K562 (cell line): ENCODE data around the gene PTGIS. TPM values are rescaled to one million over a fixed set of nuclear protein-coding genes. Genes with fewer than 3 reads are reported as not detected.

Source experiments
- ATAC-seq: fragments of 200-7000 bp; cut with Tn5 transposase; 3 replicates; pipeline ENCODE4 v1.9.1; 2020; ENCODE audit warnings: moderate library complexity
- BruUV-seq: library from RNA; stranded (reverse); fragments of 400-500 nt; replicated peaks from 2 replicates; lab custom pipeline; 2021; lab: Mats Ljungman, UMichigan
- CTCF ChIA-PET: fragments of 300-600 bp; formaldehyde crosslinking; extraction: SDS; loops from one replicate; lab custom pipeline; 2021; ENCODE audit warnings: low intra/inter-chr PET ratio; lab: Yijun Ruan, JAX
- POLR2A ChIA-PET: fragments of 300-600, 350-650 bp; sonication (Branson Sonifier 250); formaldehyde crosslinking; extraction: SDS; loops from one replicate; lab custom pipeline; 2021; ENCODE audit warnings: antibody characterized with exemption, inconsistent platforms; lab: Yijun Ruan, JAX
- DNase-seq, 4 experiments: peaks; one replicate each; pipeline versions ENCODE4 v3.0.0 to v3.0.0-alpha.2; 2011 to 2018; ENCODE audit warnings: low spot score in 3 of 4, mixed read lengths in 3 of 4; ENCODE audit errors: extremely low read depth in 1 of 4
- FAIRE-seq: peaks from 2 replicates; lab custom pipeline; 2011; peaks lifted over from hg19 to GRCh38; lab: Jason Lieb, UNC
- H2AFZ ChIP-seq: 2 replicates; pipeline ENCODE4 v1.6.0; 2011; ENCODE audit warnings: low read depth, low read length, control low read depth, inconsistent platforms
- H3K27ac ChIP-seq: fragments of 200-600 bp; 3 replicates; pipeline ENCODE4 v1.8.0; 2011; ENCODE audit warnings: low read depth, mild to moderate bottlenecking, control low read depth, inconsistent platforms, low read length, moderate library complexity, mixed read lengths; ENCODE audit errors: extremely low read depth
- H3K27me3 ChIP-seq, 2 experiments: fragments of 300-600 bp in 1 of 2; 2 replicates in 1 of 2; 3 replicates in 1 of 2; pipeline versions ENCODE4 v1.6.0 to v1.8.0; 2011; ENCODE audit warnings: inconsistent platforms in 2 of 2, low read length in 2 of 2, mild to moderate bottlenecking in 1 of 2, mixed read lengths in 1 of 2, moderate library complexity in 1 of 2; ENCODE audit not compliant: control insufficient read depth in 2 of 2, insufficient read depth in 2 of 2
- H3K36me3 ChIP-seq: fragments of 300-600 bp; 3 replicates; pipeline ENCODE4 v1.8.0; 2011; ENCODE audit warnings: mild to moderate bottlenecking, low read length, inconsistent platforms; ENCODE audit not compliant: control insufficient read depth, insufficient read depth
- H3K4me1 ChIP-seq, 2 experiments: fragments of 200-600 bp in 1 of 2; replicated peaks in 1 of 2; 2 replicates in 1 of 2; 3 replicates in 1 of 2; pipeline versions ENCODE4 v1.5.1 to v1.8.0; 2011; ENCODE audit warnings: inconsistent platforms in 2 of 2, low read length in 2 of 2, mild to moderate bottlenecking in 1 of 2, mixed read lengths in 1 of 2, moderate library complexity in 1 of 2; ENCODE audit not compliant: control insufficient read depth in 2 of 2, insufficient read depth in 2 of 2
- H3K4me2 ChIP-seq: 2 replicates; pipeline ENCODE4 v1.6.1; 2011; ENCODE audit warnings: low read length, control low read depth, inconsistent platforms, mixed read lengths; ENCODE audit not compliant: insufficient read depth
- H3K4me3 ChIP-seq: fragments of 200-600 bp; sonication (generic), shearing (Covaris generic); 2 replicates; pipeline ENCODE4 v1.5.1; 2016; ENCODE audit warnings: control low read depth, inconsistent platforms
- H3K79me2 ChIP-seq: fragments of 200-600 bp; 3 replicates; pipeline ENCODE4 v1.8.0; 2011; ENCODE audit warnings: low read length, inconsistent platforms; ENCODE audit not compliant: control insufficient read depth, insufficient read depth
- H3K9ac ChIP-seq, 2 experiments: 2 replicates each; pipeline versions ENCODE4 v1.6.0 to v1.6.1; 2011; ENCODE audit warnings: low read depth in 2 of 2, low read length in 2 of 2, control low read depth in 1 of 2, inconsistent platforms in 1 of 2, mild to moderate bottlenecking in 1 of 2, mixed read lengths in 1 of 2; ENCODE audit not compliant: insufficient read depth in 1 of 2
- H3K9me1 ChIP-seq: one replicate; pipeline ENCODE4 v1.6.0; 2011; ENCODE audit warnings: inconsistent platforms, mild to moderate bottlenecking, low read length, moderate library complexity; ENCODE audit not compliant: control insufficient read depth, insufficient read depth
- H3K9me3 ChIP-seq: replicated peaks from 2 replicates; pipeline ENCODE4 v1.5.1; 2011; ENCODE audit warnings: low read depth, low read length, inconsistent platforms; ENCODE audit not compliant: control insufficient read depth, insufficient read depth
- H4K20me1 ChIP-seq: replicated peaks from 2 replicates; pipeline ENCODE4 v1.6.1; 2011; ENCODE audit warnings: low read length, inconsistent platforms, mixed read lengths; ENCODE audit not compliant: control insufficient read depth, insufficient read depth
- BRD4 ChIP-seq: fragments of 200-600 bp; sonication (generic); IDR thresholded peaks from 2 replicates; pipeline ENCODE4 v1.6.1; 2017; ENCODE audit warnings: inconsistent platforms
- CEBPG ChIP-seq, 3 experiments: fragments of 200-800 bp in 1 of 3; sonication (Bioruptor generic) in 1 of 3; sonication (generic) in 1 of 3; formaldehyde crosslinking in 1 of 3; IDR thresholded peaks in 2 of 3; conservative IDR thresholded peaks in 1 of 3; 2 replicates each; pipeline versions ENCODE4 v1.6.1 to v1.8.0; 2016 to 2022; ENCODE audit warnings: missing compliant biosample characterization in 2 of 3, missing genetic modification characterization in 2 of 3, mild to moderate bottlenecking in 1 of 3, missing genetic modification reagents in 1 of 3
- MTA2 ChIP-seq: fragments of 450-650 bp; IDR thresholded peaks from 2 replicates; pipeline ENCODE4 v1.6.1; 2016; ENCODE audit warnings: low read depth
- ZC3H4 ChIP-seq: sonication (generic); formaldehyde crosslinking; IDR thresholded peaks from 2 replicates; pipeline ENCODE4 v1.9.0; 2021; ENCODE audit warnings: missing genetic modification reagents, borderline replicate concordance
- ZNF121 ChIP-seq: sonication (generic); formaldehyde crosslinking; conservative IDR thresholded peaks from 2 replicates; pipeline ENCODE4 v1.8.0; 2022; ENCODE audit warnings: missing genetic modification reagents
- ZNF174 ChIP-seq: fragments of 250-450 bp; sonication (Bioruptor Pico); IDR thresholded peaks from 2 replicates; pipeline ENCODE4 v1.4.0; 2020; ENCODE audit warnings: mild to moderate bottlenecking
- WGBS: fragments of 100-300 bp; shearing (Covaris generic); methylation state at CpG from one replicate; pipeline ENCODE4 v1.1.6; 2016; ENCODE audit warnings: low coverage, mixed read lengths; ENCODE audit not compliant: insufficient coverage; ENCODE audit errors: missing lambda C conversion rate; 5-methylcytosine and 5-hydroxymethylcytosine counted together
- in situ Hi-C: fragments of 300-500 bp; cut with MboI; formaldehyde crosslinking; loops from 4 replicates; pipeline ENCODE4 v1.15.0; 2018; ENCODE audit warnings: inconsistent platforms, mixed read lengths
- intact Hi-C: fragments of 100-400 bp; cut with micrococcal nuclease; formaldehyde crosslinking; loops from 2 replicates; pipeline ENCODE4 v1.14.2; 2022
- polyA plus RNA-seq, 8 experiments: library from polyadenylated mRNA; depleted of rRNA in 4 of 8; stranded (reverse) in 5 of 8; unstranded in 3 of 8; fragments of >200 nt; fragmentation: Nextera tagmentation in 2 of 8; fragmentation: Illumina TruSeq in 1 of 8; extraction: Ambion mirVana in 2 of 8; extraction: Trizol in 1 of 8; gene quantifications; 2 replicates each; pipeline versions ENCODE4 v1.2.1 to v1.2.3, GENCODE V29; 2011 to 2014; ENCODE audit warnings: inconsistent platforms in 1 of 8, missing spikeins in 1 of 8
- total RNA-seq, 7 experiments: library from RNA; depleted of rRNA in 6 of 7; stranded (reverse); fragments of >200 nt in 6 of 7; fragmentation: Illumina TruSeq in 2 of 7; extraction: Trizol in 2 of 7; gene quantifications; 2 replicates each; pipeline versions ENCODE4 v1.2.1 to v1.2.3, GENCODE V29; 2011 to 2021; ENCODE audit warnings: low replicate concordance in 1 of 7
- TF ChIP-seq, protein P1 (sequence below): fragments of 250-450 bp; sonication (Bioruptor Pico); IDR thresholded peaks from 2 replicates; pipeline ENCODE4 v1.8.0; 2022; ENCODE audit warnings: inconsistent platforms
- TF ChIP-seq, protein P2 (sequence below): fragments of 450-650 bp; formaldehyde crosslinking; IDR thresholded peaks from 2 replicates; pipeline ENCODE4 v1.4.0; 2022; ENCODE audit warnings: missing genetic modification characterization
- TF ChIP-seq, protein P3 (sequence below): fragments of 450-650 bp; IDR thresholded peaks from 2 replicates; pipeline ENCODE4 v1.6.1; 2016; ENCODE audit warnings: low read depth
- TF ChIP-seq, protein P4 (sequence below): fragments of 450-650 bp; formaldehyde crosslinking; conservative IDR thresholded peaks from 2 replicates; pipeline ENCODE4 v1.4.0; 2022; ENCODE audit warnings: mild to moderate bottlenecking, missing genetic modification characterization

PTGIS gene
- total and polyA plus RNA-seq, 9 of the 15 experiments (the other 6 are each of a cell fraction or from before 2014, with no cell fraction given) = not detected

DNA sequence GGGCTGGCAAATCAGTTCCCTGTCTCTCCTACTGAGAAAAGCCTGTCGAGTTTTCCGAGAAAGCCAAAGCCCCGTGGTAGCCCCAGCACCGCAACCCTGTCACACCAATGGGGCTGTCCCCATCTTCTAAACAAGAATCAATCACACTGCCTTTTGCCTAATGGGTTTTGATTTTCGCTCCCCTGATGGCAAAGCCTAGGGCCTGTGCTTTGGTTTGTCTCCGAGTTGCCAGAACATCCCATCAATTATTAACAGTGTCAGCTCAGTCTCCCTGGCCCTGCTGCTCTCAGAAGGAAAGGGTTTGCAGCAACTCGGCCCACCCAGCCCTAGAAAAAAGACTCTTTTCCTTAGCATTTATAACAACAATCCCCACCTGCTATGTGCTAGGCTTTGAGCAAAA lies 89.7 kb downstream of the PTGIS start:
- Histone ChIP-seq H3K9me1 (no peaks in the 10 kb centered on the region), H3K4me3 (no peak overlapping the region), H3K27ac (no peak overlapping the region), H3K79me2 (no peaks in the 10 kb centered on the region), H3K36me3 (no peaks in the 10 kb centered on the region), H3K9ac (no peak overlapping the region), H3K4me2 (no peak overlapping the region), H3K9me3 (no peaks in the 10 kb centered on the region), H3K27me3 (peaks cover 6 to 22% of the 10 kb centered on the region in 2 experiments; a peak in 4 of 5 replicates), H2AFZ (no peak overlapping the region), H3K4me1 (peaks cover 0 to 5% of the 10 kb centered on the region in 2 experiments; a peak in 2 of 5 replicates), H4K20me1 (0 out of 2 replicates have a peak, but pooled peaks cover 4% of the 10 kb centered on the region)
- FAIRE-seq (no peak), ATAC-seq (no peak), DNase-seq (no peak)
- in situ Hi-C loops (no loop called here), intact Hi-C loops (no loop called here)
- ChIA-PET CTCF (no interaction called here), POLR2A (interaction anchor here (0.7 kb wide), 1 partner anchor 52 kb away, joined by 3 read pairs; no protein-coding TSS in a partner anchor)
- WGBS = 0% methylated on average over 7 of the region's 7 CpGs
- no TSS peak for BruUV-seq
- no peak for TF ChIP-seq ZC3H4 (CRISPR knock-in tag)
- TF ChIP-seq, protein P1, sequence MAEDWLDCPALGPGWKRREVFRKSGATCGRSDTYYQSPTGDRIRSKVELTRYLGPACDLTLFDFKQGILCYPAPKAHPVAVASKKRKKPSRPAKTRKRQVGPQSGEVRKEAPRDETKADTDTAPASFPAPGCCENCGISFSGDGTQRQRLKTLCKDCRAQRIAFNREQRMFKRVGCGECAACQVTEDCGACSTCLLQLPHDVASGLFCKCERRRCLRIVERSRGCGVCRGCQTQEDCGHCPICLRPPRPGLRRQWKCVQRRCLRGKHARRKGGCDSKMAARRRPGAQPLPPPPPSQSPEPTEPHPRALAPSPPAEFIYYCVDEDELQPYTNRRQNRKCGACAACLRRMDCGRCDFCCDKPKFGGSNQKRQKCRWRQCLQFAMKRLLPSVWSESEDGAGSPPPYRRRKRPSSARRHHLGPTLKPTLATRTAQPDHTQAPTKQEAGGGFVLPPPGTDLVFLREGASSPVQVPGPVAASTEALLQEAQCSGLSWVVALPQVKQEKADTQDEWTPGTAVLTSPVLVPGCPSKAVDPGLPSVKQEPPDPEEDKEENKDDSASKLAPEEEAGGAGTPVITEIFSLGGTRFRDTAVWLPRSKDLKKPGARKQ (CRISPR knock-in tag) = no peak
- TF ChIP-seq MTA2 = no peak
- TF ChIP-seq ZNF121 (CRISPR knock-in tag) = no peak
- TF ChIP-seq CEBPG (CRISPR knock-in tag; IDR thresholded peaks at IDR 0.05) = no peak
- no peak for TF ChIP-seq CEBPG (tag; conservative IDR thresholded peaks at IDR 0.05 in 1 of 2, IDR thresholded peaks at IDR 0.05 in 1 of 2)
- TF ChIP-seq, protein P2, sequence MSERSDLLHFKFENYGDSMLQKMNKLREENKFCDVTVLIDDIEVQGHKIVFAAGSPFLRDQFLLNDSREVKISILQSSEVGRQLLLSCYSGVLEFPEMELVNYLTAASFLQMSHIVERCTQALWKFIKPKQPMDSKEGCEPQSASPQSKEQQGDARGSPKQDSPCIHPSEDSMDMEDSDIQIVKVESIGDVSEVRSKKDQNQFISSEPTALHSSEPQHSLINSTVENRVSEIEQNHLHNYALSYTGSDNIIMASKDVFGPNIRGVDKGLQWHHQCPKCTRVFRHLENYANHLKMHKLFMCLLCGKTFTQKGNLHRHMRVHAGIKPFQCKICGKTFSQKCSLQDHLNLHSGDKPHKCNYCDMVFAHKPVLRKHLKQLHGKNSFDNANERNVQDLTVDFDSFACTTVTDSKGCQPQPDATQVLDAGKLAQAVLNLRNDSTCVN (CRISPR knock-in tag) = no peak
- TF ChIP-seq, protein P3, sequence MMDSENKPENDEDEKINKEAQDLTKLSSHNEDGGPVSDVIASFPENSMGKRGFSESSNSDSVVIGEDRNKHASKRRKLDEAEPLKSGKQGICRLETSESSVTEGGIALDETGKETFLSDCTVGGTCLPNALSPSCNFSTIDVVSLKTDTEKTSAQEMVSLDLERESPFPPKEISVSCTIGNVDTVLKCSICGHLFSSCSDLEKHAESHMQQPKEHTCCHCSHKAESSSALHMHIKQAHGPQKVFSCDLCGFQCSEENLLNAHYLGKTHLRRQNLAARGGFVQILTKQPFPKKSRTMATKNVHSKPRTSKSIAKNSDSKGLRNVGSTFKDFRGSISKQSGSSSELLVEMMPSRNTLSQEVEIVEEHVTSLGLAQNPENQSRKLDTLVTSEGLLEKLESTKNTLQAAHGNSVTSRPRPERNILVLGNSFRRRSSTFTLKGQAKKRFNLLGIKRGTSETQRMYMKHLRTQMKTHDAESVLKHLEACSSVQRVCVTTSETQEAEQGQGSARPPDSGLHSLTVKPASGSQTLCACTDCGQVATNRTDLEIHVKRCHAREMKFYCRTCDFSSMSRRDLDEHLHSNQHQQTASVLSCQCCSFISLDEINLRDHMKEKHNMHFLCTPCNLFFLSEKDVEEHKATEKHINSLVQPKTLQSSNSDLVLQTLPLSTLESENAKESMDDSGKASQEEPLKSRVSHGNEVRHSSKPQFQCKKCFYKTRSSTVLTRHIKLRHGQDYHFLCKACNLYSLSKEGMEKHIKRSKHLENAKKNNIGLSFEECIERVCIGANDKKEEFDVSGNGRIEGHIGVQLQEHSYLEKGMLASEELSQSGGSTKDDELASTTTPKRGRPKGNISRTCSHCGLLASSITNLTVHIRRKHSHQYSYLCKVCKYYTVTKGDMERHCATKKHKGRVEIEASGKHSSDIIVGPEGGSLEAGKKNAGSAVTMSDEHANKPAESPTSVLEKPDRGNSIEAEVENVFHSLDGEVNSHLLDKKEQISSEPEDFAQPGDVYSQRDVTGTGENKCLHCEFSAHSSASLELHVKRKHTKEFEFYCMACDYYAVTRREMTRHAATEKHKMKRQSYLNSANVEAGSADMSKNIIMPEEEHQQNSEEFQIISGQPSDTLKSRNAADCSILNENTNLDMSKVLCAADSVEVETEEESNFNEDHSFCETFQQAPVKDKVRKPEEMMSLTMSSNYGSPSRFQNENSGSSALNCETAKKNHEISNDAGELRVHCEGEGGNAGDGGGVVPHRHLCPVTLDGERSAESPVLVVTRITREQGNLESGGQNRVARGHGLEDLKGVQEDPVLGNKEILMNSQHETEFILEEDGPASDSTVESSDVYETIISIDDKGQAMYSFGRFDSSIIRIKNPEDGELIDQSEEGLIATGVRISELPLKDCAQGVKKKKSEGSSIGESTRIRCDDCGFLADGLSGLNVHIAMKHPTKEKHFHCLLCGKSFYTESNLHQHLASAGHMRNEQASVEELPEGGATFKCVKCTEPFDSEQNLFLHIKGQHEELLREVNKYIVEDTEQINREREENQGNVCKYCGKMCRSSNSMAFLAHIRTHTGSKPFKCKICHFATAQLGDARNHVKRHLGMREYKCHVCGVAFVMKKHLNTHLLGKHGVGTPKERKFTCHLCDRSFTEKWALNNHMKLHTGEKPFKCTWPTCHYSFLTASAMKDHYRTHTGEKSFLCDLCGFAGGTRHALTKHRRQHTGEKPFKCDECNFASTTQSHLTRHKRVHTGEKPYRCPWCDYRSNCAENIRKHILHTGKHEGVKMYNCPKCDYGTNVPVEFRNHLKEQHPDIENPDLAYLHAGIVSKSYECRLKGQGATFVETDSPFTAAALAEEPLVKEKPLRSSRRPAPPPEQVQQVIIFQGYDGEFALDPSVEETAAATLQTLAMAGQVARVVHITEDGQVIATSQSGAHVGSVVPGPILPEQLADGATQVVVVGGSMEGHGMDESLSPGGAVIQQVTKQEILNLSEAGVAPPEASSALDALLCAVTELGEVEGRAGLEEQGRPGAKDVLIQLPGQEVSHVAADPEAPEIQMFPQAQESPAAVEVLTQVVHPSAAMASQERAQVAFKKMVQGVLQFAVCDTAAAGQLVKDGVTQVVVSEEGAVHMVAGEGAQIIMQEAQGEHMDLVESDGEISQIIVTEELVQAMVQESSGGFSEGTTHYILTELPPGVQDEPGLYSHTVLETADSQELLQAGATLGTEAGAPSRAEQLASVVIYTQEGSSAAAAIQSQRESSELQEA = no peak
- TF ChIP-seq, protein P4, sequence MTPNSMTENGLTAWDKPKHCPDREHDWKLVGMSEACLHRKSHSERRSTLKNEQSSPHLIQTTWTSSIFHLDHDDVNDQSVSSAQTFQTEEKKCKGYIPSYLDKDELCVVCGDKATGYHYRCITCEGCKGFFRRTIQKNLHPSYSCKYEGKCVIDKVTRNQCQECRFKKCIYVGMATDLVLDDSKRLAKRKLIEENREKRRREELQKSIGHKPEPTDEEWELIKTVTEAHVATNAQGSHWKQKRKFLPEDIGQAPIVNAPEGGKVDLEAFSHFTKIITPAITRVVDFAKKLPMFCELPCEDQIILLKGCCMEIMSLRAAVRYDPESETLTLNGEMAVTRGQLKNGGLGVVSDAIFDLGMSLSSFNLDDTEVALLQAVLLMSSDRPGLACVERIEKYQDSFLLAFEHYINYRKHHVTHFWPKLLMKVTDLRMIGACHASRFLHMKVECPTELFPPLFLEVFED = no peak
- no peak for TF ChIP-seq BRD4
- no peak for TF ChIP-seq ZNF174 (CRISPR knock-in tag)
